HG03060 (cell line): ENCODE results near the gene BLTP1.

Experiments used
- ATAC-seq: cut with Tn5 transposase; IDR thresholded peaks from one replicate; pipeline ENCODE4 v1.9.1; 2021; ENCODE audit warnings: low read depth, moderate number of reproducible peaks; ENCODE audit not compliant: unreplicated experiment

The BLTP1 gene

GRCh38 chr4:122170775-122171174 is 18.6 kb downstream of the BLTP1 start:
- ATAC-seq = no peak

- no peak for ATAC-seq
These were observed 19.2 kb downstream of the BLTP1 start for GRCh38 chr4:122171323-122171722.

DNA sequence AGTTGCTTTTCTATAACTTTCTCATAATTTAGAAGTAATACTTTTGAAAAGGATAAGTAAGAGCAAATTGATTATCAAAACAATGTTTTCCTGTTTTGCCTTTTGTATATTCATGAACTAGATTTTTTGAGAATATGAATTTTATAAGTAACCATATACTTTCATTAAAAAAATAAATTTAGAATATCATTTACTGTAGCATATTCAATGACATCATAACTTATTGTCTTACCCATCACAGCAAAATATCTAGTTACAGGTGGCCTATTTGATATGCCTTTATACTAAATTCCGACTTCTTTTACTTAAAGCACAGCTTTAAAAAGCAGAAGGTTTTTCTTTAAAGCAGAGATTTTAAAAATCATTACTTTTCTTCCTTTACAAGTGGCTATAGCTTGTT is 20.1 kb downstream of the BLTP1 start:
- ATAC-seq = no peak

- no peak for ATAC-seq
These were observed 26.8 kb downstream of the BLTP1 start for GRCh38 chr4:122178961-122179360.

DNA sequence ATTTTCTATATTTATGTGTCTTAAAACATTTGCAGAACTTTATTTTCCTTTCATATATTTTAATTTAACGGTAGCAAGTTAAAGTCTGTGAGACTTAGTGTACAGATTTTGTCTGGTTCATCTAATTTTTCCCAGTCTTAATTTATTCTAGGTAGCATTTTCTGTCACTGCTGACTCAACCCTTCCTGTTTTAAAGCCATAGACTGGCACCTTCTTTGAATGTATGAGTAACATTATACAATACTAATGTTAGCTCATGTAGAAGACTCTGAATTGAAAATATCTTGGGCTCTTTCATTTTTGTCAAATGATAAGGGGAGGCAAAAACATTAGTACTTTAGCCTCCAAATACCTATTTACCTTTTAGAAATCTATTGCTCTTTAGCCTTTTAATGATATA is 43.6 kb downstream of the BLTP1 start:
- no peak for ATAC-seq
